GM12891 (cell line): ENCODE measurements around the gene WDR54.

ENCODE experiments used
- POLR2A ChIP-seq: IDR thresholded peaks from 2 replicates; pipeline ENCODE4 v1.6.1; 2011; ENCODE audit warnings: low read depth, low read length, control low read depth
- POLR2AphosphoS5 ChIP-seq: IDR thresholded peaks from 2 replicates; pipeline ENCODE4 v1.6.1; 2011; ENCODE audit warnings: low read depth, low read length, control low read depth
- TAF1 ChIP-seq: IDR thresholded peaks from 2 replicates; pipeline ENCODE4 v1.6.1; 2011; ENCODE audit warnings: low read depth, low read length, control low read depth

DNA sequence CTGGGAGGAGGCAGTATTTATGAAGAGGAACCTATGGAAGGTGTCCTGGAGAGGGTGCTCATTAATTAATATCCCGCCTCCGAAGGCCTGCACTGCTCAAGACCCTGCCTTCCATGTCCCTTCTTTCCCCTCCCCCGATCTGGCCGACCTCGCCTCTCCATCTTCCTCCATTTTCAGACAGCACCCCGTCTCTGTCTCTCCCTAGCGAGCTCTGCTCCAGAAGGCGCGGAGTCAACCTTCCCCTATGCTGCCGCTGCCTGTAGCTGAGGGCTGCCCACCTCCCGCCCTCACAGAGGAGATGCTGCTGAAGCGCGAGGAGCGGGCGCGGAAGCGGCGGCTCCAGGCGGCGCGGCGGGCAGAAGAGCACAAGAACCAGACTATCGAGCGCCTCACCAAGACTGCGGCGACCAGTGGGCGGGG, 35.6 kb downstream of the WDR54 start:
- no peak for TF ChIP-seq POLR2A
- TF ChIP-seq TAF1: no peak
- no peak; the same call in 1 of the 2 replicates for TF ChIP-seq POLR2AphosphoS5
